ENCODE data around the gene EYS.

The EYS gene

DNA sequence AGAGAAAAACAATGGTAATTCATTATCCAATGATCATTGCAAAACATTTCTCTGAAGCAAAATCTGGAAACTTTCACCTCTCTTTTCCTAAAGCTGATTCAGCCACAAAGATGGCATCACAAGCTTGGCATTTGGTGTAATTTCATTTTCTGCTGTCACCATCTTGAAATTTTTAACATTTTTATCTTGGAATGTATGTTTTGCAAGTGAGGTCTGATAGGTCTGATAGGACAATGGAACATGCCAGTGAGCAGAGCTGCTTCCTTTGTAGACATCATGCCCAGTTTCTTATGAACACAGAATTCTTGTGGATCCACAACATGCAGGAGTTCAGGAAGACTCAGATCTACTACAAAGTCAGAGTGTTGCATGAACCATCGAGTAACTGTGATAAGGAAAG lies 969.6 kb downstream of the EYS start:
- in situ Hi-C loops (cut with MboI; ENCODE audit: low sequenced_read_pairs) = no loop called here

DNA sequence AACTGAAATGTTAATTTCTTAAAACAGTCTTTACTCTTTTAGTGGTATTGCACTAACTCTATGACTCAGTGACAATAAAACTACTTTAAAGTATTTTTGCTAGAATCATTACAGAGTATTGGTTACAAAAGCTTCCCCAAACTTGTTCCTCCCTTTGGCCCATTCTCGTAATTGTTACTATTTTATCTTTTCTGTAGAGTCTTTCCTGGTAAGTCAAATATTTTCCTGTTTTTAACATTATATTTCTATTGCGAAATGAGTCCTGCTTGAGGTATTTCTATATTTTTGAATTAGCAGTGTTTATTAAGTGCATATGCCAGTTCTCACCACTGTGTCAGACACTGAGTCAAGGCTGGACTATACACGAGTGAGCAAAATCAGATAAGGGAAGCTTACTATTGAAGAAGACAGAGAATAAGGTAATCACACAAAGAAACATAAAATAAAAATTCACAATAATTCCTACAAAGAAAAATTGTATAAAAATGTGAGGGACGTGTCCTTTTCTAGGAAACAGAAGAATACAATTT lies 970.5 kb downstream of the EYS start:
- in situ Hi-C loops (cut with MboI; ENCODE audit: low sequenced_read_pairs) = no loop called here

DNA sequence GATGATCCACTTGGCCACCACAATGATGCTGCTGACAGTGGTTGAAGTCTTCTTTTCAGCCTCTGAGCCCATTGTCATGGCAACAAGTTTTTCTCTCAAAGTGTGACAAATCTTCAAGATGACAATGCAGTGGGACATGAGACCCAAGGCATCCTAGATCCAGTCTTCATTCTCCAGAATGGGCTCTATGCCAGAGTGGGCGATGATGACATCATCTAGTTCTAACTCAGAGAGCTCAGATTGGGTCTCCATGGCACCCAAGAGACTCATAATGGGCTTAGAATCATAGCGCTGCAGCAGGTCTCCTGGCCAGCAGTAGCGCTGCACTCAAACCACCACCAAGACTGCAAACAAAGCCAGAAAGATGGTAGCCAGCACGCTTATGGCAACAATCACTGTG lies 973.6 kb downstream of the EYS start:
- in situ Hi-C loops (cut with MboI; ENCODE audit: low sequenced_read_pairs) = no loop called here

DNA sequence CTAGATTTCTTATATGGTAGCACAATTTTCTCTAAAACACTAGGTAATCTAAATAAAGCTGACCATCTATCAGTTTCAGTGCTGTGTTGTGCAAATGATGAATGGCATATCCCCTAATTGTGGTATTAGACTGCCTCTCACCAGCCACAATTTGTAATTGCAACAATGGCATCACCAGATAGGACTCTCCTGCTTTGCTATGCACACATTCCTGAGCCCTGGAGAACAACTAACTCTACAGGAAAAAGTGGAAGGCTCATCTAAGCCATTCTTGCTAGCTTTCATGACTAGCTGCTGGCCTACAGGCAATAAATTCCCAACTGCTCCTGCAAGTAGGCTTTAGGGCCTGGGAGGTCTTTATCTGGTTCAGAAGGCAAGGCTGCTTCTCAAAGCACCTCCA lies 974.1 kb downstream of the EYS start:
- in situ Hi-C loops (cut with MboI; ENCODE audit: low sequenced_read_pairs) = no loop called here

DNA sequence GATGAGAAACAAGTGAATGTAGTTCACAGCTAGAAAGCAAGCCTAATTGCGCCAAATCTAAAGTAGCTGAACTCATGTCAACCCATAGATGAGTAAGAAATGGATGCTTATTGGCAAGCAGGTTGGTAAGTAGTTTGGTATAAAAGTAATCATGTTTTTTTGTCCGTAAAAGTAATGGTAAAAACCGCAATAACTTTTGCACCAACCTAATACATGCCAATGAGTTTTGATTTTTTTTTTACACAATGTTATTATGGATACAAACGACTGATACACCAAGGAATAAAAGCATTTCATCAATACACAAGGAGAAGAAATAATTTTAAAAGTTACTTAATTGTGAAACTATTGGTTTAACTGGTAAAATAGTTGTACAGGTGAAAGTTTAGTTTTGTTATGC lies 977.5 kb downstream of the EYS start:
- in situ Hi-C loops (cut with MboI; ENCODE audit: low sequenced_read_pairs) = no loop called here

DNA sequence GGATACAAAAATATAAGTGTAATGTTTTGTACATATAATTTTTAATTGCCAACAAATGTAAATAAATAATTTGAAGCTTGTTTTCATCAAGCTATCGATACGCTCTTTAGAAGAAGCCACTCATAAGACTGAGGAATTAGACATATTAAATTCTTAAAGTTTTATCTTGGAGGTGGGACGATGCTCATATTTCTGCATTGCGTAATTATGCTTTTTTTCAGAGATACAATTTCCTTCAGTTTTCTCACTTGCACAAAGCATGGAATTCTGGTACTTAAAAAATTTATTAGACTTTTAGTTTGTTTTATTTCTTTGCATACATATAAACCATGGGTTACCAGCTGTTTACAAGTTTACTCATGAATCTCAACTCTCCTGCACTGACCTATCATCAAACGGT lies 980.0 kb downstream of the EYS start:
- in situ Hi-C loops (cut with MboI; ENCODE audit: low sequenced_read_pairs) = no loop called here

DNA sequence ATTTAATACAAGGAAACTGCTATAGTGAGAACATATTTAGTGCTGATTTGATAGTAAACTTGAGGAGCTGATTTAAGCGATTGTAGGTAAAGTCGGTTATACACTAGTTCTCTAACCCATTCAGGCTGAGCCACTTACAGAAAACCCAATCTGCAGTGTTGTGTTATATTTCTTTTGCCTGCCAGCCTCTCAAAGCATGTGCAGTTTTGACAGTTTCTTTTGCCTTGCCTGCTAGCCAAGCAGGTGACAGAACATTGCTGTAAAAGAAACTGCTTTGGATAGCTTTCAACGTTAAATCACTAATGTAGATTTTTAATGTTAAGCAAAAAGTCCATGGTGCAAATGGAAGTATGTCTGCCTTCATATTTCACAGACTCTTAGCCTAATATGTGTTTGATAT lies 982.9 kb downstream of the EYS start:
- in situ Hi-C loops (cut with MboI; ENCODE audit: low sequenced_read_pairs) = no loop called here

DNA sequence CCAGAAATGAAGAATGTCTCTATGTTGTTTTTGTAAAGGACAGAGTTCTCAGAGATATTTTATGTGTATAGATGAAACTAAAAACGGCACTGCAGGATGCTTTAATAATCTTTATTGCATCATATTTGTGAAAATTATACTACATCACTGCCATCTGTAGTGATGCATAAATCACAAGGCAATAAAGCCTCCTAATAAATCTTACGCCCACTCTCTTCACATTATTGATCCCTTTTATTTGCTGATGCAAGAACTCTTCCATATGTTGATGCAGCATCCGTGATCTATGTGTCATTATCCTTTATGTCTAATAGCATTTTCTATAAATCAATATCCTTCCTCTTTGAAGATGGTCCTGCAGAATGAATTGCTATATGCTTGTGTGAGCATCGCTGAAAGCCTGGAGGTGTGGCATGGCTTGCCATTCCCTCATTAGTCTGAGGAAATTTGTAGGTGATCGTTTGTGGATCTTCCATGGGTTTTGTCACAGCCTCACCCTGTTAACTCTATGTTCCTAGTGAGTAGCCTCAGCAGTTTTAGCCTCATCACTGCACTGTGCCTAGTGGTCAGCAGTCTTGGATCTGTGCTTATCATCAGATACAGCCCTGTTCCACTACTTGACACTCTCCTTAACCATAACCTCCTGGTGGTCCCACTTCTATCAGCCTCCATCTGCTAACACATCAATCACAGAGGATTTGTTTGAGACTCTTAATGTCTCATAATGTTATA lies 983.5 kb downstream of the EYS start:
- in situ Hi-C loops (cut with MboI; ENCODE audit: low sequenced_read_pairs) = no loop called here

DNA sequence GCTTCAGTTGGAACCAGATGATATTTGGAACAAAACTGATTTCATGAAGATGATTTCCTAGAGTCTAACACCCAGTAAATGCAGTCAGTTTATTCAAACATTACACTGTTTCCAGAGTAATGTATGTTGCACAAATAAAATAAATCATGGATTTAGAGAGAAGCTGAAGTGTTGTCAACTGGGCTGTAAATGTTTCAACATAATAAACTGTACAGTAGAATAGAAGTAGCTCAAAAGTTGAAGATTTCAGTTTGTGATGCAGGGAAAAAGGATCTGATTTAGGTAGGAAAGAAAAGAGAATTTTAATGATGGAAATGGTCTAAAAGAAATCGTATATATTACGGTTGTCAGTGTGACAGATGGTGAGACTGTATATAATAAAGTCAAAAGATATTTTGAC lies 985.2 kb downstream of the EYS start:
- in situ Hi-C loops (cut with MboI; ENCODE audit: low sequenced_read_pairs) = no loop called here

DNA sequence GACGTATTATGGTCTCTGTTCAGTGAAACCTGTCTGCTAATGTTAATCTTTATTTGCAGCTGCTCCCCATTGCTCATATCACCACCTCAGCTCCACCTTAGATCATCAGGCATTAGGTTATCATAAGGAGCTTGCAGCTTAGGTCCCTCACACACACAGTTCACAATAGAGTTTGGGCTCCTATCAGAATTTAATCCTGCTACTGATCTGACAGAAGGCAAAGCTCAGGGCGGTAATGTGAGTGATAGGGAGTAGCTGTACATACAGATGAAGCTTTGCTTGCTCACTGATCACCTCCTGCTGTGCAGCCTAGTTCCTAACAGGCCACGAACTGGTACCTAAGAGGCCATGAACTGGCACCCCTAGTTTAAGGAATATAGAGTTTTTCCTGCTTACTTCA lies 989.7 kb downstream of the EYS start:
- in situ Hi-C loops (cut with MboI; ENCODE audit: low sequenced_read_pairs) = no loop called here

DNA sequence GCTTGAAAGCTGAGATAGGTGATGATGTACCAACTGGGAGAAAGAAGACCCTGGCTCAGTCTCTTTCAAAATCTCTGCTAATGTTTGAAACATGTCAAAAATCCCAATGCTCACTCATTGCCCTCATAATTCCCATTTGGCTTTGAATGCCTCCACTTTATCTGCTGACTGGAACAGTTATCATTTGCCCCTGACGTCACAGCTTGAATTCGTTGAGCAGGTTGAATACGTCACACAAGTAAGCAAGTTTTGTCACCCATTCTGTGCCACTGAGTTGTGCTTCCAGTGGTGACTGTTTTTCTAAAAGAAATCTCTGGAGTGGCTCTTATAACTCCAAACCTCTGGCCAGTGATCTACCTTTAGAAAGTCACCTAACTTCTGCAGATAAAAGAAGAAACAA lies 991.4 kb downstream of the EYS start:
- in situ Hi-C loops (cut with MboI; ENCODE audit: low sequenced_read_pairs) = no loop called here

DNA sequence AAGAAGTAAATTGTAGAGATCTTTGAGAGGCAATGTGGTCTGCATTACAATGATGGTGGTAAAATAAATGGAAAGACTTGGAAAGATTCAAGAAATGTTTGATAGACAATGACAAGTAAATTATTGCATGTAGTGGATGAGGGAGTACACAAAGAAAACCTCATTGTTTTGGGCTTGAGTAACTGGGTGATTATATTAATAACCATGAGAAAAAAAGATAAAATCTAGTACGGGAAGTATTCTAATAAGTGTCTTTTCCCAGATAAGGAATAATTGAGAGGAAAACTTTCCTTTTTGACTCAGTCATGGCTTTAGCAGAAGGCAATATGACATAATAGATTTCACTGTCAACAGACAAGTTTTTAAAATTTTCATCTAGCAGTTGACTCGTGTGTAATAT lies 993.0 kb downstream of the EYS start:
- in situ Hi-C loops (cut with MboI; ENCODE audit: low sequenced_read_pairs) = no loop called here

DNA sequence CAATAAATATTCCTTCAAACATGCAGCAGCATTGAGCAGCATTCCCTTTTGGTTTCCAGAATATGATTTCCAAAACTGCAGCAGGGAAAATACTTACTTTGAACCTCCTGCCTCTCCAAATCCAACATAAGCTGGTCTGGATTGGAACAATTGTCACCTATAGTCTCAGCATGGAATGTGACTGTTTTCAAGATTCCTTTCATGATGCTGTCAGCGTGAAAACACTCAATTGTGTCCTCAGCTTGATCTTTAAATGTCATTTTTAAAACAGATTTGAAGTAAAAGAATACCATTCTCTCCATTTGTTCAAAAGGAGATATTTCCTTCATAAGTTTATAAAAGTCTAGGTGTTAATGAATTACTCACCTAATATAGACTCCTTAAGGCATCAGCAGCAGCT lies 993.9 kb downstream of the EYS start:
- in situ Hi-C loops (cut with MboI; ENCODE audit: low sequenced_read_pairs) = no loop called here

DNA sequence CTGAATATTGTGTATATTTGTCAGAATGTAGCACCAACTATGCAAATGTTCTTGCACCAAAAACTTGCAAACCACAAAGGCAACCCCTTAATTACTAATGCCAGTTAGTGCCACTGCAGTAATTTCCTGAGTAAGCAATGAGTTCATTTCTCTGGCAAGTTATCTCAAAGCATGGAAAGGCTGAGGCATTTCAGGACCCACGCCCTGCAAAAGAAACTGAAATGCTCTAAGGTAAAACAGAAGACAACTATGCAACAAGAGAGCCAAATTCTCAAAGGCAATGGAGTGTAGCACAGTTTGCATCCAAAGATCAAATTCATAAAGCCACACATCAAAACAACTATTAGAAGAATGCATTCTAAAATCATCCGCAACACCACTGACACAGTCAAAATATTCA lies 994.4 kb downstream of the EYS start:
- in situ Hi-C loops (cut with MboI; ENCODE audit: low sequenced_read_pairs) = no loop called here

DNA sequence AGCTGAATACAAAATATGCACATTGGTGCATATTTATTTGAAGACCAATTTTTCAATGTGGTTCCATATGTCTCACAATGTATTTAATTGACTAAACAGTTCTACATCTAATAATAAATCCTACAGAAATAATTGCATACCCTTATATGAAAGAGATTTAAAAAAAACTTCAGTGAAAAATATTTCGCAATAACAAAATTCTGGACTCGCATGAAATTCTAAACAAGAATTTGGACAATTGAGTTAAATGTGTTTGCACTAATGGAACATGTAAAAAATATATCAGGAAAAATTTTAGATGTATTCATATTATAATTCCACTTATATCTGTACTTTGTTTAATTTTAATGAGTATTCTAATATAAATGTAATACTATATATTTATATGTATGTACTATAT lies 1003.1 kb downstream of the EYS start:
- in situ Hi-C loops (cut with MboI; ENCODE audit: low sequenced_read_pairs) = no loop called here

DNA sequence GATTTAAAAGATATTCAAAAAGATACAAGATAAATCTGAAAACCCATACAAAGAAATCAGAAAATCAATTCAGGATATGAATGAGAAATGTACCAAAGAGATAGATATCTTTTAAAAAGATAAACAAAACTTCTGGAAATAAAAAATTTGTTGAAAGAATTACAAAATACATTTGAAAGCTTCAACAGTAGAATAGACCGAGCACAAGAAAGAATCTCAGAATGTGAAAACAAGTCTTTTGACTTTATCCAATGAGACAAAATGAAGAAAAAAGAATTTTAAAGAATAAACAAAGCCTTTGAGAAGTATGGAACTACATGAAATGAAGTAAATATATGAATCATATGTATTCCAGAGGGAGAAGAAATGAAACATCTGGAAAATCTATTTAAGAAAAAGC lies 1011.0 kb downstream of the EYS start:
- in situ Hi-C loops (cut with MboI; ENCODE audit: low sequenced_read_pairs) = no loop called here

DNA sequence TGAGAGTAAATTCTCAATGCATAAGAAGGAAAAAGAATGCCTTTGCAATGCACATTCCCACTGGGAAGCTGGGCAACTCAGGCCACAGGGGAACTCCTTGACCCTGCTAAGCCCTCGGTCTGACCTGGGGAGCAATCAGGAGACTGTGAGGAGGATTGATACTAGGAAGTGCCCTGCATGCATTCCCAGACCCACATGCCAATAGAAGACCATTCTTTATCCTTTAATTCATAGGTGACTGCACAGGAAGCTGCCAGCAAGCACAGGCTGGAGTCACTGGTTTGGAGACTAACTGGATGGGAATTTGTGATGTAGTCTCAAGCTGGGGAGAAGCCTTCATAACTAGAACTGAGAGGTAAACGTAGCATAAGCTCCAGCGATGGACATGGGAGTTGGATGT lies 1012.7 kb downstream of the EYS start:
- in situ Hi-C loops (cut with MboI; ENCODE audit: low sequenced_read_pairs) = no loop called here

DNA sequence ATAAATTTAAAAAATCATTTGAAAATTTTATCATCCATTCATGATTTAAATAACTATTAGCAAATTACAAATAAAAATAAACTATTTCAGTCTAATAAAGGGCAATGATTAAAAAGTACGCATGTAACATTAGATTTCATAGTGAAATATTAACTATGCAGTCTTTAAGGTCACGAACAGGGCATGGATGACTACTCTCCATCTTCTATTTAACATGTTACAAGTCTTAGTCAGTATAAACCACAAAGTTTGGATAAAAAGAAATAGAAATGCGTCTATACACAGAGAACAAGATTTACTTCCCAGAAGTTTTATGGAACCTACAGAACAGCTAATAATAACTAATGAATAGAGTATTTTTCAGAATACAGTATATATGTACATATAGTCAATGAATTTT lies 1016.0 kb downstream of the EYS start:
- in situ Hi-C loops (cut with MboI; ENCODE audit: low sequenced_read_pairs) = no loop called here

DNA sequence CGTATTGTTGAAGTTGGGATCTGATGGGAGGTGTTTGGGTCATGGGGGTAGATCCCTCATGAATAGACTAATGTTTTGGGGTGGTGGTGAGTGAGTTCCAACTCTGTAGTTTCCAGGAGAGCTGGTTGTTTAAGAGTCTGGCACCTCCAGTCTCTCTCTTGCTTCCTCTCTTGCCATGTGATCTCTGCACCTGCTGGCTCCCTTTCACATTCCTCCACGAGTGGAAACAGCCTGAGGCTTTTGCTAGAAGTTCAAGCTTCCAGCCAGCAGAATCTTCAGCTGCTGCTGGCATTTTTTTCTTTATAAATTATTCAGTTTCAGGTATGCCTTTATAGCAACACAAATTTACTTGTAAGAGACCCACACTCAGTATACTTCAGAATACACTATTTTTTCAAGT lies 1021.6 kb downstream of the EYS start:
- in situ Hi-C loops (cut with MboI; ENCODE audit: low sequenced_read_pairs) = no loop called here

DNA sequence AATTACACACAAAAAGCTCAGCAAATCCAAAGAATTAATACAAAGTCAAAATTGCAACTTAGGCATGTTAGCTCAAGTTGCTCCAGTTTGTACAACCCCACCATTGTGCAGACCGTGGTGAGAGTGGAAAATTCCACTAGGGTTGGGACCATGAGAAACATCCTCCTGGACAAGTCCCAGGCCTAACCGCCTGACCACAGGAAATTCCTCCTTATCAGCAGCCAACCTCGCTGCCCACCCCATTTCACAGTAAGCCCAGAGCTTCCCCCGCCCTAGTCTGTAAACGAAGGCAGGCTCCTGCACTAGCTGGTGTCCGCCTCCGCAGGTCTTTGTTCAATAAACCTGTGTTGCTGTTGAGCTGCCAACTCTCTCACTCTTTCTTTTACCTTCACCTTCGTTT lies 1023.3 kb downstream of the EYS start:
- in situ Hi-C loops (cut with MboI; ENCODE audit: low sequenced_read_pairs) = no loop called here

DNA sequence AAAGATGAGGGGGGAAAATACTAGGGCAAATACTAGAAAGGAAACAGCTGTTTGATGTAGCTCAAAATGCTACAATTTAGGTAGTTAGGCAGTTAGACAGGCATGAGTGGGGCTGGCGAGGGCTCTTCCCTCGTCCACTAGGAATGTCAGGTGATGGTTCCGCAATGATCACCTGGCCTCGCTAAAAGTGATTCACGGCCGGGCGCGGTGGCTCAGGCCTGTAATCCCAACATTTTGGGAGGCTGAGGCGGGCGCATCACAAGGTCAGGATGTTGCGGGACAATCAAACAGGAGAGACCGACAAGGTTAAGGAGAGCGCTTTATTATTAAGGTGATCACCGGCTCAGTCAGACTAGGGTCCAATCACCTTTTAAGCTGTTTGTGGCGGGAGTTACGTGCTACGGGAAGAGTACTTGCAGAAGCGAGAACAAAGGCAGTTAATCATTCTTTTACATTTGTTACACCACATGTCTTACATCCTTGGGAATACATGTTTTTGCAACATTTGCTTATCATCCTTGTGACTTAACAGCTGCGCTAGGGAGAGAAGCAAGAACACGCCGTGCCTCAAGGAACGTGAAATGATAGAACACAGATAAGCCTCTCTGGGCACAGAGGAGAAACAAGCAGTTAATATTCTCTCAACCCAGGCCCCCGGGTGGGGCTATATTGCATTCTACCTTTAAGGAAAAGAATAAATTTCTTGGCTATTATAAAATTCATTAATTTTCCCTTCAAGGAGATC lies 1025.4 kb downstream of the EYS start:
- in situ Hi-C loops (cut with MboI; ENCODE audit: low sequenced_read_pairs) = no loop called here

DNA sequence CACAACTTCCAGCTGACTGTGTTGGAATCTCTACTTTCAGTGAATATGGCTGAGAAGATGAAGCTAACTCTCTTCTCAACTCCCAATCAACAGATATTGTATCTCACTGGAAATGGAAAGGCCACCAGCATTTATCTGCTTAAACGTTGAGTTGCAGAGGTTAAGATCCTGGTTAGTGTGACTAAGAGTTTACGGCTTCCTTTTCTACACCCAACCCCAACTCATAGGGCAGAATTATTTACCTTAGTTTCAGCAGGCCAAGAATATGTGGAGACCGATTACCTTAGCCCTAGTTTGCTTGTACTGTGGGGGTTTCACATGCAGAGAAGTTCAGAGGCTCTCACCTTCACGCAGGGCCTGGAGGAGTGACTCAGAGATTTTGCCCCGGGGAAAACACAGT lies 1026.6 kb downstream of the EYS start:
- in situ Hi-C loops (cut with MboI; ENCODE audit: low sequenced_read_pairs) = no loop called here

DNA sequence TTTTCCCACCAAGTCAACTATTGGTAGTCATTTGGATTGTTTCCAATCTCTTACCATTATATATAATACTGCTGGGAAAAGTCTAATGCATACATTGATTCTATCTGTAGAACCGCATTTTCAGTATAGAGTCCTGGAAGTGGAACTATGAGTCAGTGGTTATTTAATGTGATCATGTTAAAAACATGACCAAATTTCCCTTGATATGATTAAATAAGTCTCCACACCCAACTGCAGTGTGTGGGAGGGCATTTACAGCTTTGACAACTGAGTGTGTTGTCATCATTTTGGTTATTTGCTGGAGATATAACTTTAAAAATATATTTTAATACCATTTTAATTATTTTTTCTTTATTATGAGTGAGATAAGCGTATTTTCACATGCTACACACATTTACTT lies 1027.6 kb downstream of the EYS start:
- in situ Hi-C loops (cut with MboI; ENCODE audit: low sequenced_read_pairs) = no loop called here
